H7 (cell line): Measurements from ENCODE around the gene SOX5. TPM values are rescaled to one million over a fixed set of nuclear protein-coding genes. Genes with fewer than 3 reads are reported as not detected.

ENCODE experiments used
- DNase-seq: peaks from one replicate; pipeline ENCODE4 v3.0.0; 2012
- H3K27me3 ChIP-seq: 2 replicates; pipeline ENCODE4 v1.6.0; 2011; ENCODE audit warnings: mild to moderate bottlenecking, low read length; ENCODE audit not compliant: control insufficient read depth, insufficient read depth
- H3K36me3 ChIP-seq: replicated peaks from 2 replicates; pipeline ENCODE4 v1.5.1; 2011; ENCODE audit warnings: low read length; ENCODE audit not compliant: control insufficient read depth, insufficient read depth
- H3K4me3 ChIP-seq: 2 replicates; pipeline ENCODE4 v1.5.1; 2011; ENCODE audit warnings: low read depth, mild to moderate bottlenecking, control low read depth, low read length, moderate library complexity; ENCODE audit not compliant: insufficient read depth
- total RNA-seq: library from RNA; depleted of rRNA; stranded (reverse); fragments of >200 nt; shearing (Covaris generic); gene quantifications from 2 replicates; pipeline ENCODE4 v1.2.3, GENCODE V29; 2014; rRNA removed

Gene SOX5
- 3.3 and 3.8 TPM in 2 replicates for total RNA-seq

DNA sequence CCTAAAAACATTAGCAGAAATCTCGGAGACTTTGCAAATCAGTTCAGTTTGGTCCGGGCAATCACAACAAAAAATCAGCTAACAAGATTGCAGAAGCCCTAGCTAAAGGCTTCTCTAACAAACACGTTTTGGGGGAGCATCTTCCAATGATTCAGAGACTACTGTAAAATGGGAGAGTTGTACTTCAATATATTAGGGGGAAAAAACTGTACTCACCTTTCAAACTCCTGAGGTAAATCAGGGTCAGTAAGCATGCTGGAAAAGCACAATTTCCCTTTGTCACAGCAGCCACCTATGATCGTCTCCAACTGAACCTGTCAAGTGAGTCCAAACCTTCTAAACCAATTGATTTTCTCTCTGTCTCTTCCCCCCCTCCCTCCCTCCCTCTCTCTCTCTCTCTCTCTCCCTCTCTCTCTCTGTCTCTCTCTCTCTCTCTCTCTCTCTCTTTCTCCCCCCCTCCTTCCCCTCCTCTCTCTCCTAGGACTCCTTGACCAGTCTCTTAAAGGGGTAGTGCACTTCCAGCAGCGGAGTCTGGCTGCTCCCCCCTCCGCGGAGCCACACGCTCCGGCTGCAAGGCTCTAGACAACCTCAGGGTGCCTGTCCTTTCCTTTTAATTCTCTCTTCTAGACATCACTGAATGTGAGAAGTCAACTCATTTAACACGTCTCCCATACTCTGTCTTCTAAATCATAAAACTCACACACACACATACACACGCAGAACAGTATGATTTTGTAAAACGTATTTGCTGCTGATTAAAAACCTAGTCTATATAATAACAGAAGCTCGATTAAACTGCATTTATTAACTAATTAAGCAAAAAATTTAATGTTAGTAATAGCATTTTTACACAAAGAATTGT lies at the start of gene SOX5:
SOX5 (minus strand) TSS at position 323 of the 862 bp plus-strand sequence; CDS start at position 254, 69 bp downstream.
- peak; percentile 20 for DNase-seq
- Histone ChIP-seq H3K4me3 (peak within 1 kb of the TSS; percentile 27), H3K36me3 (no peaks in the 10 kb centered on the region), H3K27me3 (peaks cover 12% of the 10 kb centered on the region; the same call in 1 of the 2 replicates)

GRCh38 chr12:23987046-23987445 lies 37.6 kb upstream of the SOX5 start:
- no peak overlapping the region for H3K4me3 ChIP-seq
- no peak for DNase-seq
- no peaks in the 10 kb centered on the region for H3K27me3 ChIP-seq
- no peaks in the 10 kb centered on the region for H3K36me3 ChIP-seq

- no peaks in the 10 kb centered on the region for H3K36me3 ChIP-seq
- DNase-seq: no peak
- no peaks in the 10 kb centered on the region for H3K27me3 ChIP-seq
- H3K4me3 ChIP-seq: no peak overlapping the region
These were observed 31.4 kb upstream of the SOX5 start for GRCh38 chr12:23980826-23981225.

DNA sequence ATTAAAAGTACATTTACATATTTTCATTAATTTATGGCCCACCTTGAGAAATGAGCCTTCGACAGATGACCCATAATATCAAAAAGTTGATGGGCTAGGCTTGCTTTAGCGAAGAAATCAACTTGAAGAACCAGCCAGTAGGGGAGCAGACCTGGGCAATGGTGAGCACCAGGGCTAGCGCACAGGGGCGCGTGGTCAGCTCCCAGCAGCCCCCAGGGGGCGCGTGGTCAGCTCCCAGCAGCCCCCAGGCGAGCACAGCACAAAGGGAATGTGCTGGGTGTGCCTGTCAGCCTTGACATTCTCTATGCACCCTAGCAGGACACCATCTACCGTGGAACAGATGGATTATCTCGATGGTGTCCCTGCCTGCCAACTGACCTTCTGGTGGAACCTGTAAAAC lies 15.3 kb upstream of the SOX5 start:
- Histone ChIP-seq H3K4me3 (no peak overlapping the region), H3K36me3 (no peaks in the 10 kb centered on the region), H3K27me3 (no peaks in the 10 kb centered on the region)
- DNase-seq: no peak

- H3K4me3 ChIP-seq: no peak overlapping the region
- no peaks in the 10 kb centered on the region for H3K36me3 ChIP-seq
- no peak for DNase-seq
- H3K27me3 ChIP-seq: no peaks in the 10 kb centered on the region
These were observed 10.4 kb upstream of the SOX5 start for GRCh38 chr12:23959826-23960225.

DNA sequence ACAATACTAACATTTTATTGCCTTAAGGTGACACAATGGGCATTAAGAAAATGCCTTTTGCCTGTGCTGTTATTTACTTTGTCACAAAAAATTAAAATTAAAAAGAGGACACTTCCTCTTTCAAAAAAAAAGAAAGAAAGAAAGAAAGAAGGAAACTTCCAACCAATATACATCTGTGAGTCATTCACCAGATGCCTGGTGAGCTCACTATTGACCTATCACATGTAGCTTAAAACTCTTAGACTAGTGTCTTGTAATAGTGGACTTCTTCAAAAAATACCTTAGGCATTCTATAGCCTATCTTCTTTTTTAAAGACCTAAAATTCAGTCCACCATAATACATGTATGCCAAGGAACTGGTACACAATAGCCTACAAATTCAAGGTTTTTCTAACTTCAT lies 4.9 kb upstream of the SOX5 start:
- Histone ChIP-seq H3K36me3 (no peaks in the 10 kb centered on the region), H3K4me3 (no peak overlapping the region), H3K27me3 (peaks cover 12% of the 10 kb centered on the region; the same call in 1 of the 2 replicates)
- no peak for DNase-seq

DNA sequence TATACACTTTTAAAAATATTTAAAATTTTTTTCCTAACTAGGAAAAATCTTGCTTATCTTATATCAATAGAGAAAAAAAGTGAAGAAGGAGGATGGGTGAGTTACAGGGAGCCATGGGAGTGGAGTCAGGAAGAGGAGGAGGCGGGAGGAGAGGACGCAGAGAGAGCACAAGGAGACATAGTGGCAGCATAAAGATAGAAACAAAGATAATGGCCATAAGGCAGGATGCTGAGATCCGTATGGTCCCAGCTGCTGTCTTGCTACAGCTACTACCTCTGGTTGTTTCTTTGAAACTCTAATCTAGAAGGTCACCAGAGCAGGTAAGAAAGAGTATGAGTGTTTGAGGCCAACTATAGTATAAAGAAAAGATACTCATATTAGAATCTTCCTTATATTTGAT lies 2.6 kb upstream of the SOX5 start:
- Histone ChIP-seq H3K27me3 (peaks cover 12% of the 10 kb centered on the region; the same call in 1 of the 2 replicates), H3K36me3 (no peaks in the 10 kb centered on the region), H3K4me3 (no peak overlapping the region)
- no peak for DNase-seq

DNA sequence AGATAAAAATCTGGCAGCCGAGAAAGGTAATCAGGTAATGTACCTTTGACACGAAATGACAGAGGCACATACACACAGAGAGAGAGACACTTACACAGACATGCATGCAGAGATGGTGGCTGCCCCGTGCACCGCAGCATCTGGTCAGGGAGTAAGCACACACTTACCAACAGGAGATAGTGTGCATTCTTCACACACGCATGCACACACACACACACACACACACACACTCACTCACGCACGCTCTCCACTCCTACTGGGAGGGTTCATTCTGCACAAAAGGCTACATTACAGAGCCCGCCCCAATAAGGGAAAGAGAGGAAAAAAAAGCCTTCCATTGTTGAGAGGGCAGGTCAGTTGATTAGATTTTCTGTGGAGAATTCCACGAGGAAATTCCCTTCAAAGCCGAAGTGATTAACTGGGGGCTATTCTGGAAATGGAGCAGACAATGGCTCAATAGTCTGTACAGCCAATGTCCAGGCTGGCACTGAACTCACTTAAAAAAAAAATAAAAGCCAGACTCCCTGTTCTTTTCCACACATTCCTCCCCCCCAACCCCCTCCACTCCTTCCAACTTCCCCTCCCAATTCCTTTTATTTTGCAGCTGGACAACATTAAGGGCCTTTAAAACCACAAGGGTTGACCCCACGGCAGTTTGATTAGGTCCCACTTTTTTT lies 1.4 kb upstream of the SOX5 start:
- Histone ChIP-seq H3K36me3 (no peaks in the 10 kb centered on the region), H3K27me3 (peaks cover 12% of the 10 kb centered on the region; the same call in 1 of the 2 replicates), H3K4me3 (peak overlapping the region; percentile 25)
- DNase-seq: no peak

DNA sequence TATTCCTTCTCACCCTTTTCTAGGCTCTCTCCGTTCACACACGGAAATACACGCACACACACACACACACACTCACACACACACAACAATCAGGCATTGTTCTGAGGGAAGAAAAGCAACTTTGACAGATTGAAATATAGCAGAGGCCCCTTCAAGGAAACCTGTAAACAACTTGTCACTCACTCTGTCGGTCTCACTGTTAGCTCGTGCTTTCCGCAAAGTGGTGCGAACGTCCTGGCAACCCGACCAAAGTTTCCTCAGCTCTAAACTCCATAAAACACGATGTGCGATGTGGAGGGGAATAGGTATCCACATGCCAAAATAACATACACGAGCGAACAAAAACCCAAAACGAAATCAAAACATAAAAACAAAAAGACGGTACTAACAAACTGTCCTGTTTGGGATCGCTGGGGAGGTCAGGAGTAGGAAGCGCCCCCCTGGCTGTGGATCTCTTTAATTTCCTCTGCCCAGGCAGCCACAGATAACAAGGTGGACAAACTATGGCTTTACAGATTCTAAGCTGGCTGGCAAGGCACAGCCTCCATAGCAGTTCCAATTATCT lies 822 bp upstream of the SOX5 start:
- peaks cover 12% of the 10 kb centered on the region; the same call in 1 of the 2 replicates for H3K27me3 ChIP-seq
- peak overlapping the region; percentile 25 for H3K4me3 ChIP-seq
- no peaks in the 10 kb centered on the region for H3K36me3 ChIP-seq
- peak; percentile 10 for DNase-seq

- no peak overlapping the region for H3K4me3 ChIP-seq
- DNase-seq: no peak
- no peaks in the 10 kb centered on the region for H3K36me3 ChIP-seq
- peaks cover 12% of the 10 kb centered on the region; the same call in 1 of the 2 replicates for H3K27me3 ChIP-seq
These were observed 1.2 kb downstream of the SOX5 start for GRCh38 chr12:23948291-23948690.

DNA sequence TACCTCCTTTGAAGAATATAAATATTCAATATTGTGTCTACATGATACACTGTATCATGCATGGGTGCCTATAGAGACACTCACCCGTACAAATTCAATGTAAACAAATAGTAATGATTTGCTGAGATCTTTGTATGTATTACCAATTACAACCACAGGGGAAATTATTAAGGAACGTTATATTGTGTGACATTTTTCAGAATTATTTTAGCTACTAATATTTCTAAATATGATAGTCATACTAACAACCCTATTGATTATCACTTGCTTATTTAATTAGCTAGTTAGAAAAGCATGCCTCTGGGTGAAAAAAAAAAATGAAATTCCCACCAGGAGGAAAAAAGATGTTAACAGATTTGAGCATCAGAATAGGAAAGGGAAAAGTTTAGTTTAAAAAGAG lies 2.1 kb downstream of the SOX5 start:
- no peak overlapping the region for H3K4me3 ChIP-seq
- H3K36me3 ChIP-seq: no peaks in the 10 kb centered on the region
- DNase-seq: no peak
- peaks cover 12% of the 10 kb centered on the region; the same call in 1 of the 2 replicates for H3K27me3 ChIP-seq

DNA sequence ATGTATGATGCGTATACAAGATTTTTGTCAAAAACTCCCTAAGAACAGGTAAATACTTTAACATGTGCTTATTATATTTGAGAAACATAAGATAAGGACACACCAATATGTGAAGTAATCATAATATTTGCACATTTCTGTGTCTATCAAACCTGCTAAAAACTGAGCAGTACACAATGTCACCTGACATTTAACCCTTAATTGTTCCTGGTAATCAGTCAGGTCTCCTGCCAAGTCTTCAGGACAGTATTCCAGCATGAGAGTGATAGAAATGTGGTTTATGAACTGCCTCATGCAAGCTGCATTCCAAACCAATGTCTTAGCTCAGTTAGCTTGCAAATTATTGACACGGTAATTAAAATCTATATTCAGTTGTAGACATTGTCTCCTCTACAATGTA lies 4.2 kb downstream of the SOX5 start:
- Histone ChIP-seq H3K4me3 (no peak overlapping the region), H3K27me3 (peaks cover 5% of the 10 kb centered on the region; the same call in 1 of the 2 replicates), H3K36me3 (no peaks in the 10 kb centered on the region)
- no peak for DNase-seq

DNA sequence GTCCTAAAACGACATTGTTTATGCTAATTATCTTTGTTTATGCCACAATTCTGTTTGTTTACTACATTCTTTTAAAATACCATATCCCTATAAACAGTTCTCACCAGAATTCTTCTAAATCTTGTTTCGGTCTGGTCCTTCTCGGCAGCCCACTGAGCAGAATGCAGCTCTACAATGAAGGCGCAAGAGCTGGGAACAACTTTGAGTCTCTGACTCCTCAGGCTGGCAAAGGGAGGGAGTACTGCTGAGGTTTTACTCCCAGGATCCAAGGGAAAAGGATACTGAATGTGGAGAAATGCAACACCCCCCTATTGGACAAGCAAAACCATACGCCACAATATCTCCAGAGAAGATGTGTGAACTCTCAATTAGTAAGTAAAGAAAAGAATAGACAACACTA lies 5.4 kb downstream of the SOX5 start:
- DNase-seq: no peak
- no peaks in the 10 kb centered on the region for H3K36me3 ChIP-seq
- H3K27me3 ChIP-seq: no peaks in the 10 kb centered on the region
- H3K4me3 ChIP-seq: no peak overlapping the region

DNA sequence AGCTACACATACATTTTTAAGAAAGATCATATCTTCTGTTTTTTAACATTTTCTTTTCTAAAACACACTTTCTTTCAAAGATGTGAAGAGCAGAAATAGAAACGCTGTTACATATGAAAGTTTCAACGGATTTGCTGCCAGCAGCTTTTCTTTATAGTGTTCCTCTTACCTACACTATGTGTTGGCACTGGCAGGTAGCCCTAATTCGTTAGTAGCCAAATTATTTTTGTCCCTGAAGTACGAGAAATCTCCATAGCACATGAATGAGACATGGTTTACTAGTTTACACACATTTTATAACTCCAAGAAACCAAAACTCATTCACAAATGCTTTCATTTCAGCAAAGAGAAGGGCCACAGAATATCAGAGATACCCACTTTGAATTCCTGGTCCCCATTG lies 6.6 kb downstream of the SOX5 start:
- DNase-seq: no peak
- H3K4me3 ChIP-seq: no peak overlapping the region
- no peaks in the 10 kb centered on the region for H3K27me3 ChIP-seq
- no peaks in the 10 kb centered on the region for H3K36me3 ChIP-seq

DNA sequence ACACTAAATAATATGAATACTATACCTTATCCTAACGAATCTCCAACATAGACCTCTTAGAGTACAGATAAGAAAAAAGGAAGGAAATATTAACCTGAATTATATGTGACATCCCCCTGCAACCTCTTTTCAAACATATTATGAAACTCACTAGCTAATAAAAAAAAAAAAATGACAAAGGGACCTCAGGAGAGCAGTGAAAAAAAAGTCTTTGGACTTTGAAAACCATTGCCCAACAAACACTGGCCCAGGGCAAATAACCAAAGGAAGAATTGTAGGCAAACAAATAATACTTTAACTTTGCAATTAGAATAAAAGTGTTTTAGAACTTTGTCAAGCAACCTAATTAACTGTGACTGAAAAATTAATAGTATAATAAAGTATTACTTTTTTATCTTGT lies 7.7 kb downstream of the SOX5 start:
- H3K36me3 ChIP-seq: no peaks in the 10 kb centered on the region

More for the DNA sequence above, 7.7 kb downstream of the SOX5 start:
- DNase-seq: no peak
- Histone ChIP-seq H3K4me3 (no peak overlapping the region), H3K27me3 (no peaks in the 10 kb centered on the region)
